ENCODE data around the gene TNFRSF8.
"Not testable (repeated sequence)": the region's sequence is repeated elsewhere in the genome, so short reads cannot be mapped to it uniquely, and the experiment has no call there.

TNFRSF8 gene

GRCh38 chr1:12063141-12064072 lies at the start of gene TNFRSF8:
Gene TNFRSF8 (plus strand): TSS chr1:12063303. CDS start chr1:12063599, 296 bp downstream.
- DNase-seq: no peak

DNA sequence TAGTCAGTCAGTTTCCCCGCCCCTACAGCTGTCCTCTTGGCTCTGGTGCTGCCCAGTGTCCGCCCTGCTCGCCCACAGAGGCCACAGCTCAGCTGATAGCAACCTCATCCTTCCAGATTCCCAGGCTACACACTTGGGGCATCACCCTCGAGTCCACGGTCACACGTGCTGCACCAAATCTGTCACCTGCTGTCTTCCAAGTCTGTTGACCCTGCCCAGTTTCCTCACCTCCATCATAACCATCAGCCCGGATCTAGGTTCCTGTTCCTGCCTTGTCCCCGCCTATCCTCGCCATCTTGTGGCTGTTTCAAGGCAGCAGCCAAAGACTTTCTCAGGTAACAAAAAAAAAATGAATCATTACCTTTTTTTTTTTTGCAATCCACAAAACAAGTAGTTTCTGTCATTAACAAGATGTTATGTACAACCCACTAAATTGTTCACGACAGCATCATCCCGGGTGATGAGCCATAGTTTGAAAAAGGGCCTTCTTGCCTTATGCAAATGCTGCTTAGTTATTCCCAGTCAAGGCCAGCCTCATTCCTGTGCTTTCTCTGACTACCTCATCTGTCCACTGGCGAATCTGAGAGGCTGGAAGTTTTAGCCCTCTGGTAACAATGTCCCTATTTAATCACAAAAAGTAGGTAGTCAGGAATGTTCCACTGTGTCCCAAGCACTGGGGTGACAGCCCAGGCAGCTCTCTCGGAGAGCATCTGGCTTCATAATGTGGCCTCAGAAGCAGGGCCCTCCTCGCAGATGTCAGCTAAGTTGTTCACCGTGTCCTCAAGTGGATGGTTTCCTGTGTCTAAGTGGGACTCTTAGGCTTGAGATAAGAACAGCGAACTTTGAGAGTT lies 48.7 kb upstream of the TNFRSF8 start:
- no peak for DNase-seq

DNA sequence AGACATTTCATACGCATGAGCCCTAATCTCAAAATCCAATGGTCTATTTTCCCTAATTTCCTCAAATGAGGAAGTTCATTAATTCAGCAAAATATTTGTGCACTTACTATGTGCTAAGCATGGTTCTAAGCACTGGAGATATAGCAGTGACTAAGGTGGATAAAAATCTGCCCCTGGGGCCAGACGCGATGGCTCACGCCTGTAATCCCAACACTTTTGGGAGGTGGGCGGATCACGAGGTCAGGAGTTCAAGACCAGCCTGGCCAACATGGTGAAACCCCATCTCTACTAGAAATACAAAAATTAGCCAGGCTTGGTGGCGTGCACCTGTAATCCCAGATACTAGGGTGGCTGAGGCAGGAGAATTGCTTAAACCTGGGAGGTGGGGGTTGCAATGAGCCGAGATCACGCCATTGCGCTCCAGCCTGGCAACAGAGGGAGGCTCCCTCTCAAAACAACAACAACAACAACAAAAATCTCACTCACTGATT lies 48.1 kb upstream of the TNFRSF8 start:
- no peak for DNase-seq

DNA sequence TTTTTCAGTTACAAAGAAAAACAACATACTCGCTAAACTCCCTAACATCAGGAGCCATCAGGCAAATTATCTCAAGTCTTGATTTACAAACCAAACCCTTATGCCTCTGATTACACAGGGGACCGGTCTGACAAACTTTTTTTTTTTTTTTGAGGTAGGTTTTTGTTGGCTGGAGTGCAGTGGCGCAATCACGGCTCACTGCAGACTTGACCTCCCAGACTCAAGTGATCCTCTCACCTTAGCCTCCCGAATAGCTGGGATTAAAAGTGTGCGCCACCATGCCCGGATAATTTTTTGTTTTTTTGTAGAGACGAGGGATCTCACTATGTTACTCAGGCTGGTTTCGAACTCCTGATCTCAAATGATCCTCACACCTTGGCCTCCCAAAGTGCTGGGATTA lies 47.6 kb upstream of the TNFRSF8 start:
- DNase-seq: no peak

- no peak for DNase-seq
Observed at GRCh38 chr1:12016182-12016581, 46.9 kb upstream of the TNFRSF8 start.

DNA sequence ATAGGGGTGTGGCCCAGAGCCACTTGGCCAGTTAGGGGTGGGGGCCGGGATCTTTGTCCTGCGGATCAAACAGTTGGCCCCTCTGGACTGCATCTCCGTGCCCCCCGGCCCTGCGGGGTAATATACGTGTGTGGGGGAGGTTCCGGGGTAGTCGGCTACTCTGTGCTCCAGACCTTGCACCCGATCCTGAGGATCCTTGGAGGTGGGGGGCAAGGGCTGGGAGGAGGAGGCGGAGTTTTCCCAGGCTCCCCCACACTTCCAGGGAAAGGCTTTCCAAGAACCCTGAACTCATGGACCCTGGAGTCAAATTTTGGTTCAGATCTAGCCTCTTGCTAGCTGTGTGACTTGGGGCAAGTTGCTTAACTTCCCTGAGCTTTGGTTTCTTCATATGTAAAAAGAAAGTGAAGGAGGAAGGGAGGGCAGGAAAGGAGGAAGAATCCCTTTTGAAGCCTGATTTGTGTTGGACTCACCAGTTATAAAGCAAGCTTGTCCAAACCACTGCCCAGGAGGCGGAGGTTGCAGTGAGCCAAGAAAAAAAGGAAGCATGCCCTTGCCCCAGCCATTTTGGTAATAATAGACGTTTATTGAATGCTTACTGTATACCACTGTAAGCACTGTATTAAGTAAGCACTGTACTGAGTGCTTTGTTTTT lies 43.1 kb upstream of the TNFRSF8 start:
- no peak for DNase-seq

GRCh38 chr1:12021616-12022015 lies 41.5 kb upstream of the TNFRSF8 start:
- no peak for DNase-seq

DNA sequence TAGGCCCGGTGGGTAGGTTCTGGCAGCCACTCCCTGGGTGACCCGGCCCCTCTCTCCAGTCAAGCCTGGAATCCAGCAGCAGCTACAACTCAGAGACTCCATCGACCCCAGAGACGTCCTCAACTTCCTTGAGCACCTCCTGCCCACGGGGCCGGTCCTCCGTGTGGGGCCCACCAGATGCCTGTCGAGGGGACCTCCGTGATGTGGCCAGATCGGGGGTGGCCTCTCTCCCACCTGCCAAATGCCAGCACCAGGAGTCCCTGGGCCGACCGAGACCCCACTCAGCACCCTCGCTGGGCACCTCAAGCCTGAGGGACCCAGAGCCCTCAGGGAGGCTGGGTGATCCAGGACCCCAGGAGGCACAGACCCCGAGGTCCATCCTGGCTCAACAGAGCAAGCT lies 41.1 kb upstream of the TNFRSF8 start:
- no peak for DNase-seq

GRCh38 chr1:12026586-12026985 lies 36.5 kb upstream of the TNFRSF8 start:
- no peak for DNase-seq

GRCh38 chr1:12028248-12028647 lies 34.9 kb upstream of the TNFRSF8 start:
- no peak for DNase-seq

DNA sequence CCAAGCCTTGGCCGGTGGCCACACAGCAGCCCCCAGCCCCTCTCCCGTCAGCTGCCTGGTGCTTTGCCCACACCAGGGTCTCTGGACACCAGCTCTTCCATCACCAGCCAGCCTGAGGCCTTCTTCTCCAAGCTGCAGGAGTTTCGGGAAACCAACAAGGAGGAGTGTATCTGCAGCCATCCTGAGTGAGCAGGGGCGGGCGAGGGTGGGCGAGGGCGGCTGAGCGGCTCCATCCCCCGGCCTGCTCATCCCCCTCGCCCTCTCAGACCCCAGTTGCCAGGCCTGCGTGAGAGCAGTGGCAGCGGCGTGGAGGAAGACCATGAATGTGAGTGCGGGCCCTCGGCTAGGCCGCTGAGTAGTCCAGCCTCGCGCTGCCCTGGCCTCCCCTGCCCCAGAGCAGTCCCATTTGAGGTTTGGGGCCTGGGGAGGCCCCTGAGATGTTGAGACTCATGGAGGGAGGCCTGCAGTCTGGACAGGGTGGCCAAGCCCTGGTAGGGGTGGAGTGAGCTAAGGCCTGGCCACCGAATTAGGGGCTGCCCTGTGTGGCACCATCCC lies 34.1 kb upstream of the TNFRSF8 start:
- no peak for DNase-seq

DNA sequence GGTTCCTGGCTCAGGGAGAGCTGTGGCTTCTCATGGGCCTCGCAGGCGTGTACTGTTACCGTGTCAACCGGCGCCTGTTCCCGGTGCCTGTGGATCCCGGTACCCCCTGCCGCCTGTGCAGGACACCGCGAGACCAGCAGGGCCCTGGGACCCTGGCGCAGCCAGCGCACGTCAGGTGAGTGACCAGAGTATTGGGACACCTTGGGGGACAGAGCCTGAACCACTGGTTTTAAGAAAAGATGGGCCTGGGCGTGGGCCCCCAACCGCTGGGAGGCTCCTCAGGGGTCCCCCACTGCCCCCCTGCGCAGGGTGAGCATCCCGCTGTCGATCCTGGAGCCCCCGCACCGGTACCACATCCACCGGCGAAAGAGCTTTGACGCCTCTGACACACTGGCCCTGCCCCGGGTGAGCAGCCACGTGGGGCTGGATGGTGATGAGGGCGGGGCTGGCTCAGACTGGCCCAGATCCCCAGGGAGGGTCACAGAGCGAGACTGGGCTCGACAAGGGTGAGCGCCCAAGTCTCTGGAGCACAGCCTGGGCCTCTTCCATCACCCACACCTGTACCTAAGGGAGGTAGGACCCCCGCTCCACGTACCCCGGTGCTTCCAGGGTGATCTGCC lies 33.3 kb upstream of the TNFRSF8 start:
- DNase-seq: no peak

- DNase-seq: no peak
Observed at GRCh38 chr1:12031039-12031980, 31.8 kb upstream of the TNFRSF8 start.

DNA sequence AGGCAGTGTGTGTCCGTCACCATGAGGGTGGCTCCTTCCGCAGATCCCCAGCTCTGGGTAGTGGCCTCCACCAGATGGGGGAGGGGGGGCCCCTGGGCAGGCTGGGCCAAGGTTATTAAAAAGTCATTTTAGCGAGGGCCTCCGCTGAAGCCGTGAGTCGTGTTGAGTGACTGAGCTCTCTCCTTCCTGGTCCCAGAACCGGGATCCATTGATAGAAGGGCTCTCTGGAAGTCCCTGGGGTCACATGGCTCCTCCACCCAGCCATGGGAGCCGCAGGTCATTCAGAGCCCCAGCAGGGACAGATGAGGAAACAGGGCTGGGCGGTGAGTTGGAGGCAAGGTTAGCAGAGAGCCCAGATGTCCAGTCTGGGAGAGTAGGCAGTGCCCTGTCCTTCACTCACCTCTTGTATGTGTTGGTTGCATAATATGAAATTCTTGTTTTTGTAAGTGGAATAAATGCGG lies 30.9 kb upstream of the TNFRSF8 start:
- DNase-seq: no peak

DNA sequence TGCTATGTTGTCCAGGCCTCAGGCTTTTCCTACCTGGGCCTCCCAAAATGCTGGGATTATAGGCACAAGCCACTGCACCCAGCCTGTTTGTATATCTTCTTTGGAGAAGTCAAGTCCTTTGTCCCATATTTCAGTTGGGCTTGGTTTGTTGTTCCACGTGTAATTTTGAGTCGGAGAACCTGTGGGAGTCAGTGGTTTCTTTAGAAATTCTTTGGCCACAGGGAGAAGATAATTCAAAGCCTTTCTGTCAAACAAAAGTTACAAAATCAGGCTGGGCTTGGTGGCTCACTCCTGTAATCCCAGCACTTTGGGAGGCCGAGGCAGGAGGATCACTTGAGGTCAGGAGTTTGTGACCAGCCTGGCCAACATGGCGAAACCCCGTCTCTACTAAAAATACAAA lies 29.7 kb upstream of the TNFRSF8 start:
- not testable (repeated sequence) for DNase-seq

GRCh38 chr1:12034381-12034801 lies 28.7 kb upstream of the TNFRSF8 start:
- no peak for DNase-seq

DNA sequence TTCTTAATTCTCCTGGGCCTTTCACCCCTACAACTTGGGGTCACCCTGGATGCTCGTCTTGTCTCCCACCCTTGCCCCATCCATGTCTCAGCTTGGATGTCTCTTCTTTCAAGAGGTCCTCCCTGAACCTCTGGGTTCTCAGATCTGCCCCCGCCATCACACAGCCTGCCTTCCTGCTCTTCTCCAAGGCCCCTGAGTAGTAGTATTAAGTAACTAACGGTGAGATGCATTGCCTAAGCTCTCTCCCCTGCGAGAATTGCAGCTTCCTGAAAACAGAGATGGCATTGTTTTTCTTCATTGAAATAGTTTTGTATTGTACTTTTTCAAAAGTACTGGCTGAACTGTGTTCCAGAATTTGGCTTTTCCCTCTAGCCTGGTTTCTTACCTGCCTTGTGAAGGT lies 27.8 kb upstream of the TNFRSF8 start:
- no peak for DNase-seq

DNA sequence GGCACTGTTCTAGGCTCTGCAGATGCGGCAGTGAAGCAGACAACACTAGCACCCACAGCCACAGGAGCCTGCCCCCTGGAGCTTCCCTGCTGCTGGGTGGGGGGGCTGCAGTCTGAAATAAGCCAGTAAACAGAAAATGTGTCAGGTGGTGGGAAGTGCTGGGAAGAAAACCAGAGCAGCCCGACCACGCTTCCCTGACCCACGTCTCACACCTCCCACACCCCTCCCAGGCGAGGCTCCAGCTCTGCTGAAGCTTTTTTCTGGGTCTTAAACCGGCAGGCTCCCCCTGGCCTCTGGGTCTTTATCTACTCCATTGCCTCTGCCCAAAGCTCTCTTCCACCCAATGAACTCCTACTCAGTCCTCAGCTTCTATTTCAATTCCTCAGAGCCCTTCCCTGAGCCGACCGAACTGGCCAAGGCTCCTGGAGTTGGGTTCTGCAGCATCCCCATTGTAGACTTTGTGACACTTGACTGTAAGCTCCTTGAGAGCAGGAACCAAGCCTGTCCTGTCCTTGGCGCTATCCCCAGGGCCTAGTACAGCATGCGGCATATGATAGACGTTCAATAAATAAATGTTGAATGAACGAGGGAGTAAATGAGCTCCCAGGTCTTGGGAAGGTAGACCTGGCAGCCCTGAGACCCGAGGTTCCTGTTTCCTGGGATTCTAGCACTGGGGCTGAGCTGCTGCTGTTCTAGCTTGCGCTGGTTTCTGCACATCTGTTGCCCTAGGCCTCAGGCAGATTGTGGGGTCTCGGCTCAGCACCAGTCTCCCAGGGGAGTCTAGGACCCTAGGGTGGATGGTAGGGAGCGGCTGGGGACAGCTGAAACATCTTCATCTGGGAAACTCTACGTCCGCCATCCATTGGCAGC lies 25.4 kb upstream of the TNFRSF8 start:
- no peak for DNase-seq

DNA sequence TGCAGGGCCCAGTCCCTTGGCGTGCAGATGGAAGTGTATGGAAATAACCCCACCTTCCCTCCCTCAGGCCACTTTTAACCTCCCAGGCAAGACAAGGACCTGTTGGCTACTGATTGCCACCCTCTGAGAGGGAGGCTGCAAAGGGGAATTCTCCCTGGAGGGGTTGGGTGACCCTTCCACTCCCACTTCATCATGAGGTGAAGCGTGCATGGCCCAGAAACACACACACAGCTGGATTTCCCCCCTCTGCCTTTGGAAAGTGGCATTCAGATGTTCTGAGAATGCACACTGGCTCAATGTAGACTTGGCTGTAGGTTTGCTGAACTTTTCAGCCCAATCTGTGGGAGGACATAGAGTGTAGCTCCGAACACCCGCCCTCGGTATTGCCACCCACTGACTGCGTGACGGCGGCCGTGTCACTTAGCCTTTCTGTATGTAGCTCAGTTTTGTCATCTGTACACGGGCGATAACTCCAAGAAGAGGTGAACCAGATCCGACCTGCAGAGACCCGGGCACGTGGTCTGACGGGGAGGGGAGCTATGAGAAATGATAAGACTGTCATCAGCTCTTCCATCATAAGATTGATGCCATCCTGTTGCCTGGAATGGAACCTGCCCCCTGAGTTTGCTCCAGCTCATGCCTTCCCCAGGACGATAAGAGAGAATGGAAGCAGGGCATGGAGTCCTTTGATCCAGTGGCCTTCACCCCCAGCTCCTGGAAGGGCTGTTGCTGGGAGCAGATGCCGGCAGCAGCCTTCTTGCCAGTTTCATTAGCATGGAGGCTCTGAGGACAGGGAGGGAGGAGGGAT lies 24.5 kb upstream of the TNFRSF8 start:
- DNase-seq: no peak

All from NCI-H2029 (cell line).